NCI-H774 (cell line): ENCODE measurements around the gene NELFE.
"Not testable (repeated sequence)": the region's sequence is repeated elsewhere in the genome, so short reads cannot be mapped to it uniquely, and the experiment has no call there.

Source experiments
- DNase-seq: peaks from one replicate; lab custom pipeline; 2025; lab: John Stamatoyannopoulos, UW

NELFE gene

GRCh38 chr6:31958741-31959739 is at the start of gene NELFE, which contains the start of gene SKIC2:
Gene NELFE, minus strand, starts transcription at chr6:31958971. Its CDS starts 525 bp downstream, at chr6:31958446.
Gene SKIC2, plus strand, starts transcription at chr6:31959175. Its CDS starts 18 bp downstream, at chr6:31959193.
- DNase-seq: peak; percentile 98

- DNase-seq: not testable (repeated sequence)
These were observed 49.3 kb upstream of the NELFE start for GRCh38 chr6:32008037-32008436.

GRCh38 chr6:32007086-32007485 is 48.3 kb upstream of the NELFE start:
- not testable (repeated sequence) for DNase-seq

- not testable (repeated sequence) for DNase-seq
These were observed 47.3 kb upstream of the NELFE start for GRCh38 chr6:32005991-32006529.

- DNase-seq: not testable (repeated sequence)
These were observed 46.7 kb upstream of the NELFE start for GRCh38 chr6:32005538-32005880.

- not testable (repeated sequence) for DNase-seq
These were observed 46.2 kb upstream of the NELFE start for GRCh38 chr6:32004864-32005537.

GRCh38 chr6:32004393-32004792 is 45.6 kb upstream of the NELFE start:
- DNase-seq: not testable (repeated sequence)

- not testable (repeated sequence) for DNase-seq
These were observed 44.5 kb upstream of the NELFE start for GRCh38 chr6:32003301-32003700.

- DNase-seq: not testable (repeated sequence)
These were observed 43.9 kb upstream of the NELFE start for GRCh38 chr6:32002546-32003268.

GRCh38 chr6:31996385-31996784 is 37.6 kb upstream of the NELFE start:
- DNase-seq: not testable (repeated sequence)

GRCh38 chr6:31994421-31994820 is 35.6 kb upstream of the NELFE start:
- DNase-seq: not testable (repeated sequence)

GRCh38 chr6:31989363-31989762 is 30.6 kb upstream of the NELFE start:
- DNase-seq: not testable (repeated sequence)

- DNase-seq: not testable (repeated sequence)
These were observed 23.0 kb upstream of the NELFE start, which contains the start of gene C4A for GRCh38 chr6:31981744-31982143. Gene C4A, plus strand, starts transcription at chr6:31982057. Its CDS starts 51 bp downstream, at chr6:31982108.

GRCh38 chr6:31980998-31981397 is 22.2 kb upstream of the NELFE start:
- not testable (repeated sequence) for DNase-seq

GRCh38 chr6:31980195-31980876 is 21.6 kb upstream of the NELFE start:
- DNase-seq: not testable (repeated sequence)

GRCh38 chr6:31979238-31979898 is 20.6 kb upstream of the NELFE start:
- no peak for DNase-seq

GRCh38 chr6:31978831-31979230 is 20.1 kb upstream of the NELFE start:
- no peak for DNase-seq

GRCh38 chr6:31977816-31978431 is 19.2 kb upstream of the NELFE start:
- DNase-seq: no peak

GRCh38 chr6:31976065-31976464 is 17.3 kb upstream of the NELFE start:
- DNase-seq: not testable (repeated sequence)
